HepG2 (cell line): Measurements from ENCODE around the gene CRLF1.

Experiments
- HOXA7 ChIP-seq: sonication (generic); formaldehyde crosslinking; IDR thresholded peaks from 2 replicates; pipeline ENCODE4 v1.8.1; 2022; ENCODE audit warnings: mild to moderate bottlenecking, missing genetic modification reagents, moderate library complexity
- MAFK ChIP-seq, 2 experiments: IDR thresholded peaks in 1 of 2; conservative IDR thresholded peaks in 1 of 2; 2 replicates each; pipeline ENCODE4 v1.6.1; 2011; ENCODE audit warnings: improper control_type of control experiment in 2 of 2, low read length in 2 of 2
- RBAK ChIP-seq: sonication (generic); formaldehyde crosslinking; IDR thresholded peaks from 2 replicates; pipeline ENCODE4 v1.5.1; 2020; ENCODE audit warnings: mild to moderate bottlenecking, missing genetic modification reagents
- RNF2 ChIP-seq: fragments of 450-650 bp; conservative IDR thresholded peaks from 2 replicates; pipeline ENCODE4 v1.6.1; 2016; ENCODE audit warnings: low read depth
- SP140L ChIP-seq: sonication (generic); formaldehyde crosslinking; IDR thresholded peaks from 2 replicates; pipeline ENCODE4 v1.4.0; 2020; ENCODE audit warnings: missing genetic modification reagents, borderline replicate concordance
- SRSF1 ChIP-seq: fragments of 200-400 bp; formaldehyde crosslinking; optimal IDR thresholded peaks from 2 replicates; pipeline ENCODE3; 2017; ENCODE audit warnings: mild to moderate bottlenecking, low read depth, low read length, moderate library complexity
- ZFP41 ChIP-seq: sonication (generic); formaldehyde crosslinking; IDR thresholded peaks from 2 replicates; pipeline ENCODE4 v1.4.0; 2020; ENCODE audit warnings: mild to moderate bottlenecking, missing genetic modification reagents, borderline replicate concordance
- ZNF512 ChIP-seq: sonication (generic); formaldehyde crosslinking; IDR thresholded peaks from 2 replicates; pipeline ENCODE4 v1.4.0; 2020; ENCODE audit warnings: mild to moderate bottlenecking, missing genetic modification reagents

GRCh38 chr19:18608102-18608804, 1.7 kb upstream of the CRLF1 start:
- no peak for TF ChIP-seq RBAK (CRISPR knock-in tag)
- TF ChIP-seq SRSF1: no peak
- TF ChIP-seq SP140L (CRISPR knock-in tag): no peak
- TF ChIP-seq HOXA7 (CRISPR knock-in tag): no peak
- no peak for TF ChIP-seq ZNF512 (CRISPR knock-in tag)
- TF ChIP-seq ZFP41 (CRISPR knock-in tag): no peak
- TF ChIP-seq RNF2: no peak
- no peak for TF ChIP-seq MAFK (conservative IDR thresholded peaks at IDR 0.05 in 1 of 2, IDR thresholded peaks at IDR 0.05 in 1 of 2; ENCODE audit: low read length in 2 of 2)
